Middle frontal gyrus (tissue), 1 donor: ENCODE measurements around the gene VAMP1.
"Not testable (repeated sequence)": the region's sequence is repeated elsewhere in the genome, so short reads cannot be mapped to it uniquely, and the experiment has no call there.

Source experiments
- DNase-seq: peaks from one replicate; pipeline ENCODE4 v3.0.0-alpha.2; 2015; ENCODE audit warnings: low spot score; ENCODE audit errors: extremely low spot score

Gene VAMP1, protein sequence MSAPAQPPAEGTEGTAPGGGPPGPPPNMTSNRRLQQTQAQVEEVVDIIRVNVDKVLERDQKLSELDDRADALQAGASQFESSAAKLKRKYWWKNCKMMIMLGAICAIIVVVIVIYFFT

DNA sequence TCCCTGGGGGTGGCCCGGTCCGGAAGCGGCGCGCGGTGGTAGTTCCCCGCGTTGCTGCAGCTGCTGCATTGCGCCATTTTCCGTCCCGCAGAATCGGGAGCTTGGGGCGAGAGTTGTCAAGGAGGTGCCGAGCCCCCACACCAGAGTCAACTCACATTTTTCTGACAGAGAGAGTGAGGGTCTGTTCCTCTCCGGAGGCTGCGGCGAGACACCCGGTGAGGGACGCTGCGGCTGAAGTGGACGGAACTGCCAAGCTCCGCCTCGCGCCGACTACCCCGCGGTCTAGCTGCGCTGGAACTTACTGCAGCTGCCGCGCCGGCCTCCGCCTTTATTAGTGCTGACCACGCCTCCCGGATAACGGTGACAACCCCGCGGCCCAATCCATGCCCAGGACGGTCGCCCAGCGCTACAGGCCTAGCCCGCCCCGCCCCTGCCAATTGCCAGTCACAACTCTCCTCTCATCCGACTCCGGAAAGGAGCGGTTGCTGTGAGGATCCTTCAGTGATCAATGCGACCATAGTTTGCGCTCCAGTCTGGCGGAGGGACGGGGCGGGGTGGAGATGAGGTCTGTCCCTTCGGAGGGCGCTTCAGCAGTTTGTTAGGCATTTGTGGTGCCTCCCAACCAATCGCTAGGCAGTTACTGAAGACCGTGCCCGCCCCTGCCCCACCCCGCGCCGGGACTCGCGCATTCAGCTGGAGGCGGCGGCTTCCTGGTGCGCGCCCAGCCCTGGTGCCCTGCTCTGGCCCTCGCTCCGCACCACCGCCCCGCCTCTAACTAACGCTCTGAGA, at the start of gene VAMP1:
Gene VAMP1 (minus strand): TSS at position 303 of the 789 bp plus-strand sequence. CDS start 146 bp downstream, at position 157.
- peak; percentile 93 for DNase-seq

DNA sequence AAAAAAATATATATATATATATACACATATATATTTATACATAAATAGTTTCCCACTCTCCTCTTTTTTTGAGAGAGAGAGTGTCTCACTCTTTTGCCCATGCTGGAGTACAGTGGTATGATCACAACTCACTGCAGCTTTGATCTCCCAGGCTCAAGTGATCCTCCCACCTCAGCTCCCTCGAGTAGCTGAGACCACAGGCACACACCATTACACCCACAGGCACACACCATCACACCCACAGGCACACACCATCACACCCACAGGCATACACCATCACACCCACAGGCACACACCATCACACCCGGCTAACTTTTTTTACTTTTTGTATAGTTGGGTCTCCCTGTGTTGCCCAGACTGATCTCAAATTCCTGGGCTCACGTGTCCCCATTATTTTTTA, 49.7 kb upstream of the VAMP1 start:
- no peak for DNase-seq

DNA sequence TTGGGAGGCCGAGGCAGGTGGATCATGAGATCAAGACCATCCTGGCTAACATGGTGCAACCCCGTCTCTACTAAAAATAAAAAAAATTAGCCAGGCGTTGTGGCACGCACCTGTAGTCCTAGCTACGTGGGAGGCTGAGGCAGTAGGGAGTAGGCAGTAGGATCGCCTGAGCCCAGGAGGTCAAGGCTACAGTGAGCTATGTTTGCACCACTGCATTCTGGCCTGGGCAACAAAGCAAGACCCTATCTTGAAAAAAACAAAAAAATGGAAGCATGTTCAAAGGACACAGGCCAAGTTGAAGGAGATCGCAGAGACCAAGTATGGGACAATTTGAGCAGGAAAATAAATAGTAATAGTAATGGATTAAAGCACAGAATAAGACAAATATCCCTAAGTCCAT, 37.6 kb upstream of the VAMP1 start:
- DNase-seq = no peak

DNA sequence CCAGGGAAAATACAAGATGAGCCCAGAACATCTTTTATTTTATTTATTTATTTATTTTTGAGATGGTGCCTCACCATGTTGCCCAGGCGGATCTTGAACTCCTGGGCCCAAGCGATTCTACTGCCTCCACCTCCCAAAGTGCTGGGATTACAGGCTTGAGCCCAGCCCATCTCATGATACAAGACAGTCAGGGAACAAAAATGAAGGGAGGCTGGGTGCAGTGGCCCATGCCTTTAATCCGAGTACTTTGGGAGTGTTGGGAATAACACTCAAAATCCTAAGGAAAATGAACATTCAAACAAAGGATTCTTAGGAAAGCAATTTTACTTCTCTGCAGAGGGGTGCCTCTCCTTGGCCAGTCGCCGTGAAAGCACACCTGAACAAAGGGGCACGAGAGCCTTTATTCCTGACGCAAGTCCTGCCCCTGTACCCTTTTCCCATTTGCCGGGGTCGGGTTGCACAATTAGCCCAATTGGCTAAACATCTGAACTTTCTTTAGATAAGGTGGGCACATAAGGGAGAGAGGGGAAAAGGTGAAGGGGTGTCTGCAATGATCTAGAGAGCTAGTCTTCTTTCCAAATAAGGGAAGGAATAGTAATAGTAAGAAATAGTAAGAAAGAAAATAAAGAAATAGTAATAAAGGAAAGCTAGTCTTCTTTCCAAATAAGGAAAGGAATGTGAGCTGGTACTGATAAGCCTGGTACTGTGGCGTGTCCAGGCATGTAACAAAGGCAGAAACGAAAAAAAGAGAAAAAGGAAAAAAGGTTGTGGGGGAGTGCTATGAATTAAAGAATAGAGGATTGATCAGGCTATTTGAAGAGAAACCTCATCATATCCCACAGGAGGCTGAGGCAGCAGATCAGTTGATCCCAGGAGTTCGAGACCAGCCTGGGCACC, 36.9 kb upstream of the VAMP1 start:
- no peak for DNase-seq

DNA sequence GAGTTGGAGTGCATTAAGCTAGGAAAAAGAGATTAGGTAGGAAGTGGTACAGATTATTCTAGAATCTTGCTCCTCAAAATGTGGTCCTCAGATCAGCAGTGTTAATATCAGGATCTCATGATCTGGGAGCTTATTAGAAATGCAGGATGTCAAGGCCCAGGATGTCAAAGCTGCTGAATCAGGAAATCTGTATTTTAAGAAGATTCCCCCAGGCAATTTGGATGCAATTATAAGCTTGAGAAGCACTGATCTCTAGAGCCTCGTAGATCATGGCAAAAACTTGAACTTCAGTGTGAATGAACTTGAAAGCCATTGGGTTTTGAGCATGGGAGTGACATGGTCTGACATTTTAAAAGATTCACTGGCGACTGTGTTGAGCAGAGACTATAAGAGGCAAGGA, 30.0 kb upstream of the VAMP1 start:
- DNase-seq = no peak

DNA sequence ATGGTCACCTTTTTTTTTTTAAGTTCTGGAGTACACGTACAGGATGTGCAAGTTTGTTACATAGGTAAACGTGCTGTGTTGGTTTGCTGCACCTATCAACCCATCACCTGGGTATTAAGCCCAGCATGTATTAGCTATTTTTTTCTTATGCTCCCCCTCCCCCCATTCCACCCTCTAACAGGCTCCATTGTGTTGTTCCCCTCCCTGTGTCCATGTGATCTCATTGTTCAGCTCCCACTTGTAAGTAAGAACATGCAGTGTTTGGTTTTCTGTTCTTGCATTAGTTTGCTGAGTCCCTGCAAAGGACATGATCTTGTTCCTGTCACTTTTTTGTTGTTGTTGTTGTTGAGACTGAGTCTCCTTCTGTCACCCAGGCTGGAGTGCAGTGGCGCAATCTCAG, 26.8 kb upstream of the VAMP1 start:
- not testable (repeated sequence) for DNase-seq

DNA sequence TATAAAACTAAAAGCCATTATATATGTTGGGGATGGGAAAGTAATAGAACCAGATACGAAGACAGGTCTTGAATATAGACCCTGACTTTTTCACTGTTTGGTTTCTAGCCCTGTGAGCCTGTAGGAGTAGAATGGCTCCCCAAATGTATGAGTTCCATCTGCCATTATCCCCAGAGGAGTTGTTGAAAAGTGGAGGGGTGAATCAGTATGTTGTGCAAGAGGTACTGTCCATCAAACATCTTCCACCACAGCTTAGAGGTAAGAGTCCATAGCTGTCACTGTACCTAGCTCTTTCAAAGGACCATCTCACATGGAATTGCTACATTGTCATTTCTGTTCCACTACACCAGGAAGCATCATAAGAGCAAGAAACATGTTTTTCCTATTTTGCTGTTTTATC, 24.5 kb upstream of the VAMP1 start:
- DNase-seq = no peak

DNA sequence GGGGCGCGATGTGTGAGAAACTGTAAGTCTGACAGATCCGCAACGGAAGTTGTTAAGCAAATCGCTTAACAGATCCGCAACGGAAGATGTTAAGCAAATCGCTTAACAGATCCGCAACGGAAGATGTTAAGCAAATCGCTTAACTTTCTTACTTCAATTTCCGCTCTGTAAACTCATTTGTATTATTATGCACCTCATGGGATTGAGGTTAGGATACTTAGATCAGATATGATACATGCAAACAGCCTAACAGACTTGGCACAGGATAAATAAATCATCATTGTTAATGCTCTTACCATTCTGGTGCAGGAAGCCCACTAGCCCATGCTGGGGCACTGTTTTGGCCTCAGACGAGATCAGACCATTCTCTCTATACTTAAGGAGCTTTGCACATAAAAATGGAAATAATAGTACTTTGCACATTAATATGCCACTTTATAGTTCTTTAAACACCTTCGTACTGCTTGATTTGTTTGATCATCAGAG, 23.8 kb upstream of the VAMP1 start:
- no peak for DNase-seq

DNA sequence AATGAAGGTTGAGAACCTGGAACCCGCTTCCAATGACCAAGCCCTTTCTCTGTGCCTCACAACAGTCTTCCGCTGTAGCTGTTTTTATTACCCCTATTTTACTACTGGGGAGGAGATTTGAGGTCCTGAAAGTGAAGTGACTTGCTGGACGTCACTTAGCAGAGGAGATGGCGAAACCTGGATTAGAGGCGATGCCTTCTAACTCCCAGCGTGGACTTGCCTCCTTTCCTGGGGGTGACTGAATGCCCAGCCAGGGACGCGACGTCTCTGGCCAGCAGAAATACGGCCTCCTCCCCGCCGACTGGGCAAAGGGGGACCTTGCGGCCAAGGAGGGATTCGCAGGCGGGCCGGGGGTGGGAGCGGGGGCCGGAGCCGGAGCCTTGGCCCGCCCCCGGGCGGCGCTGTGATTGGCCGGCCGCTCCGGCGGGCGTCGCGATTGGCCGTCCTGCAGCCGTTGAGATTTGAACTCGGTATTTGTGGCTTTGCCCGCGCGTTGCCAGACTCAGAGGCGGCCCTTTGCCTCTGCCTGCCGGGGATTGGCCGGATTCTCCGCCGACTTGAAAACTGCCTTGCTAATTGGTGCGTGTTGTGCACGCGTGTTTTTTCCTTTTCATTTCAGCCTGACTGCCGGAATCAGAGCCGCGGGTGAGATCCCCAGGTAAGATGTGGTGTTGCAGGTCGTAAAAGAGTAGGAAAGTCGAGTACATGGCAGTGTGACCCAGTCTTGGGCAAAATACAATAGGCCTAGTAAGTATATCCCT, 23.2 kb upstream of the VAMP1 start, which contains the start of gene NCAPD2:
Gene NCAPD2 (plus strand): TSS at position 606 of the 761 bp plus-strand sequence. CDS start 997 bp downstream, outside the sequence.
- peak; percentile 93 for DNase-seq

DNA sequence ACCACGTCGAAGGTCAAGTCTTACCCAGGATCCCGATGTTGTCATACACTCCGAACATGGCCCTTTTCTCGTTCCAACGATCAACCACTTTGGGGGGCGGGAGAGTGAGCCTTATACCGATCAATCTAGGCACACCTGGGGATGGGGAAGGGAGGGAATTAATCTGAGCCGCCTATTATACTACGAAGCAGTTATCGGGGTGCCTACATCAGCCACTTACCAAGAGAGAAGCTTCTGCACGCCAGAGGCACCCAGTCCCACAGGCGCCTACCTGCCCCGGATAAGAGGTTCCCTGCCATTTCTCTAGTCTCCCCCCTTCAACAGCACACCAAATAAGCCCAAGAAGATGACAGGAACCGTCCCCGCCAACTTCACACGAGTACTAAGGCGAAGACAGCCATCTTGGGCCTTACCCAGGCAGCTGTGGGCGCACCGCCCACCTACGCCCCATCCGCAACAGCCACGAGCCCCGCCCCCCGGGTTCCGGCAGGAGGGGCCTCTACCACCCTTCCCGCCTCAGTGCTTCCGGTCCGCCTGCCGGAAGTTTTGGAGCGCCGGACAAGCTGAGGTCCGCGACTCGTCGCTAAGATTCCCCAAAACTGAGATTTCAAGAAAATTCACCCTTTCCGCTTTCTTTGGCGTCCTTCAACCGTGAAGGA, 22.5 kb upstream of the VAMP1 start, which contains the start of gene MRPL51:
Gene MRPL51 (minus strand): TSS at position 425 of the 659 bp plus-strand sequence. CDS start 126 bp downstream, at position 299.
- peak; percentile 90 for DNase-seq

DNA sequence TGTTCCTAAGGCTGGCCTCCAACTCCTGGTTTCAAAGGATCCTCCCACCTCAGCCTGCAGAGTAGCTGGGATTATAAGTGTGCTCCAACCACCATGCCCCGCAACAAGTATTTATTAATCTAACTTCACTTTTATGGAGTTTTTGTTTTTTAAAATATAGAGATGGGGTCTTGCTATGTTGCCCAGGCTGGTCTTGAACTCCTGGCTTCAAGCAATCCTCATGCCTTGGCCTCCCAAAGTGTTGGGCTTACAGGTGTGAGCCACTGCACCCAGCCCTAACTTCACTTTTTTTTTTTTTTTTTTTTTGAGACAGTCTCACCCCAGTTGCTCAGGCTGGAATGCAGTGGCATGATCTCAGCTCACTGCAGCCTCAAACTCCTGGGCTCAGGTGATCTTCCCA, 20.2 kb upstream of the VAMP1 start:
- not testable (repeated sequence) for DNase-seq

DNA sequence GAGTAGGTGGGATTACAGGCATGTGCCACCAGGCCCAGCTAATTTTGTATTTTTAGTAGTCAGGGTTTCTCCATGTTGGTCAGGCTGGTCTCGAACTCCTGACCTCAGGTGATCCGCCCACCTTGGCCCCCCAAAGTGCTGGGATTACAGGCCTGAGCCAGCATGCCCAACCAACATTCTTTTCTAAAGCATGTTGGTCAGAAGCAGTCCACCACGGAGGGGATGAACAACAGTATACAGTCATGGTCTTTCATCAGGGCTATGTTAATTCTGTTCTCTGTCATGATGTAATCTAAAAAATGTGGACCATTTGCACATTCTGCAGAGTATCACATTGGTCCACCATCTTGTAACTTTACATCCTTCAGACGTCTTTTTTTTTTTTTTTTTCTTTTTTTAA, 19.0 kb upstream of the VAMP1 start:
- no peak for DNase-seq

DNA sequence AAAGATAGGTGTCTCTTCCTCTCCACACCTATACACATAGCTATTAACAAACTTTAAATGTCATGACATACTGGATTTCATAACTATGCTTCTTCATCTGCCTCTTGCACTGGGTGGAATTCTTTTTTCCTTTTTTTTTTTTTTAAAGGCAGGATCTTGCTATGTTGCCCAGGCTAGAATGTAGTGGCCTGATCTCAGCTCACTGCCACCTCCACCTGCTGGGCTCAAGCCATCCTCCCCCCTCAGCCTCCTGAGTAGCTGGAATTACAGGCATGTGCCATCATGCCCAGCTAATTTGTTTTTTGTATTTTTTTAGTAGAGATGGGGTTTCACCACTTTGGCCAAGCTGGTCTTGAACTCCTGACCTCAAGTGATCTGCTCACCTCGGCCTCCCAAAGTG, 17.8 kb upstream of the VAMP1 start:
- no peak for DNase-seq

DNA sequence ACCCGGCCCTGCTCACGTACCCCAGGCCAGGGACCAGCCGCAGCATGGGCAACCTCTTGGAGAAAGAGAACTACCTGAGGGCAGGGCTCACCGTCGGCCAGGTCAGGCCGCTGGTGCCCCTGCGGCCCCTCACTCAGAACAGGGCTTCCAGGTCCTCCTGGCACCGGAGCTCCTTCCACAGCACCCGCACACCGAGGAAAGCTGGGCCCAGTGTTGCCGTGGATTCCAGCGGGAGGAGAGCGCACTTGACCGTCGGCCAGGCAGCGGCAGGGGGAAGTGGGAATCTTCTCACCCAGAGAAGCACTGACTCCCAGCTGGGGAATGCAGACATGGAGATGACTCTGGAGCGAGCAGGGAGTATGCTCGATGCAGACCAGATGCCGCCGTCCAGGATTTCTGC, 7.9 kb upstream of the VAMP1 start:
- DNase-seq = no peak

DNA sequence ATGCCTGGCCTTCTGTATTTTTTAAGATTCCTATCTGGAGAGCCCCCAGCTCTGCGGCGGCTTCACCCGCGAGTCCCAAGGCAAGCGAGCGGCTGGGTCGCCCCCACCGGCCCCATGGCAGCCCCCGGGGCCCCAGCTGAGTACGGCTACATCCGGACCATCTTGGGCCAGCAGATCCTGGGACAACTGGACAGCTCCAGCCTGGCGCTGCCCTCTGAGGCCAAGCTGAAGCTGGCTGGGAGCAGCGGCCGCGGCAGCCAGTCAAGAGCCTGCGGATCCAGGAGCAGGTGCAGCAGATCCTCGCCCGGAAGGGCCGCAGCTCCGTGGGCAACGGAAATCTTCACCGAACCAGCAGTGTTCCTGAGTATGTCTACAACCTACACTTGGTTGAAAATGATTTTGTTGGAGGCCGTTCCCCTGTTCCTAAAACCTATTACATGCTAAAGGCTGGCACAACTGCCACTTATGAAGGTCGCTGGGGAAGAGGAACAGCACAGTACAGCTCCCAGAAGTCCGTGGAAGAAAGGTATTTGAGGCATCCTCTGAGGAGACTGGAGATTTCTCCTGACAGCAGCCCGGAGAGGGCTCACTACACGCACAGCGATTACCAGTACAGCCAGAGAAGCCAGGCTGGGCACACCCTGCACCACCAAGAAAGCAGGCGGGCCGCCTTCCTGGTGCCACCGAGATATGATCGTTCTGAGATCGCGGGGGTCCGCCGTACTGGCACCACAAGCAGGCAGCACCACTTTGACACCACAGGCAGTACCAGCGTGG, 7.3 kb upstream of the VAMP1 start:
- not testable (repeated sequence) for DNase-seq

DNA sequence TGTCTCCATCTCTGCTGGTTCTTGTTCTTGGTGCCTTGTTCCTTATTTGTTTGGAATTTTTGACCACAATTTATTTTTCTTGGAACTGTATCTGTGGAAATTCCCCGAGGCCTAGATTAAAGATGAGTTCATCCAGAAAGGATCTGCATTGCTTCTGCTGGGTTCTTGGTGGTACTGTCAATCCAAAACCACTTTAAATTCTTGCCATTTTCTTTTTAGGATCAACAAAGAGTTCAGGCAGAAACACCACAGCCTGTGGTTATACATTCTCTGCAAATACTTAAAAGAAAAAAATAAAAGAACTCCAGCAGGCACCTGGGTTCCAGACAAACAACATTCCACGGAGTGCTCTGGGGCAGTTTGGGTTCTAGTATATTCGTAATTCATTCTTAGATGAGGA, 6.0 kb upstream of the VAMP1 start:
- no peak for DNase-seq

DNA sequence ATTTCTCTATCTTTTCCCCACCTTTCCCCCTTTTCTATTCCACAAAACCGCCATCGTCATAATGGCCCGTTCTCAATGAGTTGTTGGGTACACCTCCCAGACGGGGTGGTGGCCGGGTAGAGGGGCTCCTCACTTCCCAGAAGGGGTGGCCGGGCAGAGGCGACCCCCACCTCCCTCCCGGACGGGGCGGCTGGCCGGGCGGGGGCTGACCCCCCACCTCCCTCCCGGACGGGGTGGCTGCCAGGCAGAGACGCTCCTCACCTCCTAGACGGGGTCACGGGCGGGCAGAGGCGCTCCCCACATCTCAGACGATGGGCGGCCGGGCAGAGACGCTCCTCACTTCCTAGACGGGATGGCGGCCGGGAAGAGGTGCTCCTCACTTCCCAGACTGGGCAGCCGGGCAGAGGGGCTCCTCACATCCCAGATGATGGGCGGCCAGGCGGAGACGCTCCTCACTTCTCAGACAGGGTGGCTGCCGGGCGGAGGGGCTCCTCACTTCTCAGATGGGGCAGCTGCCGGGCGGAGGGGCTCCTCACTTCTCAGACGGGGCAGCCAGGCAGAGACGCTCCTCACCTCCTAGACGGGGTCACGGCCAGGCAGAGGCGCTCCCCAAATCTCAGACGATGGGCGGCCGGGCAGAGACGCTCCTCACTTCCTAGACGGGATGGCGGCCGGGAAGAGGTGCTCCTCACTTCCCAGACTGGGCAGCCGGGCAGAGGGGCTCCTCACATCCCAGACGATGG, 4.9 kb upstream of the VAMP1 start:
- not testable (repeated sequence) for DNase-seq

DNA sequence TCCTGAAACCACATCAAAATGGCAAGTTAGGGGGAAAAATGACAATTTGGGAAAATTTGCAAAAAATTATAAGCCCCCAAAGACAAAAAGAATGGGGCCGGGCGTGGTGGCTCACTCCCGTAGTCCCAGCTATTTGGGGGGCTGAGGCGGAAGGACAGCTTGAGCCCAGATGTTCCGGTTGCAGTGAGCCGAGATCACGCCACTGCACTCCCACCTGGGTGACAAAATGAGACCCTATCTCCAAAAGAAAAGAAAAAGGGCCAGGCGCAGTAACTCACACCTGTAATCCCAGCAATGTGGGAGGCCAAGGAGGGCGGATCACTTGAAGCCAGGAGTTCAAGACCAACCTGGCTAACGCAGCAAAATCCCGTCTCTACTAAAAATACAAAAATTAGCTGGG, 2.0 kb upstream of the VAMP1 start:
- DNase-seq = no peak

DNA sequence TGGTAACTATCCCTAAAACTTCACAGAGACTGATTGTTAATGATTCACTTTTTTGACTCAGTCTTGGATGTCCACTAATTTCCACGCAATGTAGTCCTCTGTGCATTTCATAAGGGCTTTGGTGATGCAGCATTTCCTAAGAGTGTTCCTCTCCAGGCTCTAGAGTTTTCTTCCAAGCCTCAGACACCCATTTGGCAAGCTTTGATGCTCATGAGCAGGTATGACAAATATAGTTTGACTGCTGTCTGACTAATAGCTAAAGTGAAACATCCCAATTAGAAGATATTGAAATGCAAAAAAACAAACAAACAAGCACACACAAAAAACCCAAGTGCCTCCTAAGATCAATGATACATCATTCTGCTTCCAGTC, 1.5 kb upstream of the VAMP1 start:
- no peak for DNase-seq
